OCI-LY3 (cell line): ENCODE measurements around the gene SCYGR1.

Source experiments
- H2AFZ ChIP-seq: fragments of 200-600, 300-600 bp; shearing (Covaris generic); 2 replicates; pipeline ENCODE4 v1.6.0; 2014; ENCODE audit warnings: antibody characterized with exemption, low read depth, low read length
- H3K27ac ChIP-seq: fragments of 200-600, 300-600 bp; sonication (generic); 2 replicates; pipeline ENCODE4 v1.5.1; 2014; ENCODE audit warnings: mild to moderate bottlenecking, low read length, moderate library complexity, mixed read lengths
- H3K27me3 ChIP-seq: fragments of 200-600, 300-600 bp; sonication (generic); 2 replicates; pipeline ENCODE4 v1.6.1; 2014; ENCODE audit warnings: low read depth, low read length, mixed read lengths
- H3K36me3 ChIP-seq: fragments of 200-600, 300-600 bp; sonication (generic); replicated peaks from 2 replicates; pipeline ENCODE3; 2014; ENCODE audit warnings: low read depth, low read length, mixed read lengths
- H3K4me1 ChIP-seq: fragments of 300-600, 200-600 bp; sonication (generic); 2 replicates; pipeline ENCODE4 v1.6.1; 2014; ENCODE audit warnings: low read length, mixed read lengths
- H3K4me2 ChIP-seq: fragments of 200-600, 300-600 bp; sonication (generic); 2 replicates; pipeline ENCODE4 v1.6.1; 2014; ENCODE audit warnings: low read length, mixed read lengths
- H3K4me3 ChIP-seq: fragments of 300-600, 200-600 bp; sonication (generic); 2 replicates; pipeline ENCODE4 v1.5.1; 2014; ENCODE audit warnings: antibody characterized with exemption, mild to moderate bottlenecking, low read length, moderate library complexity
- H3K79me2 ChIP-seq: fragments of 300-600, 200-600 bp; shearing (Covaris generic); 2 replicates; pipeline ENCODE4 v1.6.1; 2014; ENCODE audit warnings: mild to moderate bottlenecking, low read length, mixed read lengths
- H3K9ac ChIP-seq: fragments of 300-600, 200-600 bp; shearing (Covaris generic); 2 replicates; pipeline ENCODE4 v1.6.0; 2014; ENCODE audit warnings: mild to moderate bottlenecking, low read length, moderate library complexity
- H3K9me3 ChIP-seq: fragments of 200-600, 300-600 bp; shearing (Covaris generic); 2 replicates; pipeline ENCODE4 v1.6.1; 2014; ENCODE audit warnings: low read length, mixed read lengths; ENCODE audit not compliant: insufficient read depth
- H4K20me1 ChIP-seq: fragments of 200-600, 300-600 bp; sonication (generic); 2 replicates; pipeline ENCODE4 v1.6.1; 2016; ENCODE audit warnings: low read length, mixed read lengths; ENCODE audit not compliant: insufficient read depth
- EZH2phosphoT487 ChIP-seq: fragments of 200-600 bp; shearing (Covaris generic); IDR thresholded peaks from 2 replicates; pipeline ENCODE4 v1.6.1; 2018; ENCODE audit warnings: antibody characterized with exemption, mixed run types, low read depth
- TF ChIP-seq, protein P1 (sequence below): fragments of 200-600, 300-600 bp; sonication (generic); IDR thresholded peaks from 2 replicates; pipeline ENCODE4 v1.5.1; 2014; ENCODE audit warnings: antibody characterized with exemption, low read length, low read depth

SCYGR1 gene

GRCh38 chr2:227411990-227412350 is 24.2 kb upstream of the SCYGR1 start:
- TF ChIP-seq EZH2phosphoT487: no peak
- TF ChIP-seq, protein P1, sequence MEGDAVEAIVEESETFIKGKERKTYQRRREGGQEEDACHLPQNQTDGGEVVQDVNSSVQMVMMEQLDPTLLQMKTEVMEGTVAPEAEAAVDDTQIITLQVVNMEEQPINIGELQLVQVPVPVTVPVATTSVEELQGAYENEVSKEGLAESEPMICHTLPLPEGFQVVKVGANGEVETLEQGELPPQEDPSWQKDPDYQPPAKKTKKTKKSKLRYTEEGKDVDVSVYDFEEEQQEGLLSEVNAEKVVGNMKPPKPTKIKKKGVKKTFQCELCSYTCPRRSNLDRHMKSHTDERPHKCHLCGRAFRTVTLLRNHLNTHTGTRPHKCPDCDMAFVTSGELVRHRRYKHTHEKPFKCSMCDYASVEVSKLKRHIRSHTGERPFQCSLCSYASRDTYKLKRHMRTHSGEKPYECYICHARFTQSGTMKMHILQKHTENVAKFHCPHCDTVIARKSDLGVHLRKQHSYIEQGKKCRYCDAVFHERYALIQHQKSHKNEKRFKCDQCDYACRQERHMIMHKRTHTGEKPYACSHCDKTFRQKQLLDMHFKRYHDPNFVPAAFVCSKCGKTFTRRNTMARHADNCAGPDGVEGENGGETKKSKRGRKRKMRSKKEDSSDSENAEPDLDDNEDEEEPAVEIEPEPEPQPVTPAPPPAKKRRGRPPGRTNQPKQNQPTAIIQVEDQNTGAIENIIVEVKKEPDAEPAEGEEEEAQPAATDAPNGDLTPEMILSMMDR: no peak
- H3K9me3 ChIP-seq: no peaks in the 10 kb centered on the region
- H3K79me2 ChIP-seq: no peaks in the 10 kb centered on the region
- H3K36me3 ChIP-seq: no peaks in the 10 kb centered on the region
- peaks cover 42% of the 10 kb centered on the region for H3K4me1 ChIP-seq
- H3K9ac ChIP-seq: no peak overlapping the region
- no peaks in the 10 kb centered on the region for H3K27me3 ChIP-seq
- H3K27ac ChIP-seq: no peak overlapping the region
- H2AFZ ChIP-seq: no peak overlapping the region
- no peaks in the 10 kb centered on the region for H4K20me1 ChIP-seq
- no peak overlapping the region for H3K4me3 ChIP-seq
- no peak overlapping the region; the same call in 1 of the 2 replicates for H3K4me2 ChIP-seq

- no peaks in the 10 kb centered on the region for H3K79me2 ChIP-seq
- no peaks in the 10 kb centered on the region for H3K36me3 ChIP-seq
- H3K4me1 ChIP-seq: peaks cover 47% of the 10 kb centered on the region
- no peaks in the 10 kb centered on the region for H3K27me3 ChIP-seq
- no peak for TF ChIP-seq EZH2phosphoT487
- TF ChIP-seq, protein P1: no peak
- peak overlapping the region; percentile 53 for H3K4me2 ChIP-seq
- no peaks in the 10 kb centered on the region for H4K20me1 ChIP-seq
- no peak overlapping the region for H3K4me3 ChIP-seq
- H3K27ac ChIP-seq: peak overlapping the region; percentile 21; the same call in 1 of the 2 replicates
- H2AFZ ChIP-seq: no peak overlapping the region
- no peak overlapping the region for H3K9ac ChIP-seq
- H3K9me3 ChIP-seq: no peaks in the 10 kb centered on the region
Observed at GRCh38 chr2:227411320-227411989, 23.7 kb upstream of the SCYGR1 start.

DNA sequence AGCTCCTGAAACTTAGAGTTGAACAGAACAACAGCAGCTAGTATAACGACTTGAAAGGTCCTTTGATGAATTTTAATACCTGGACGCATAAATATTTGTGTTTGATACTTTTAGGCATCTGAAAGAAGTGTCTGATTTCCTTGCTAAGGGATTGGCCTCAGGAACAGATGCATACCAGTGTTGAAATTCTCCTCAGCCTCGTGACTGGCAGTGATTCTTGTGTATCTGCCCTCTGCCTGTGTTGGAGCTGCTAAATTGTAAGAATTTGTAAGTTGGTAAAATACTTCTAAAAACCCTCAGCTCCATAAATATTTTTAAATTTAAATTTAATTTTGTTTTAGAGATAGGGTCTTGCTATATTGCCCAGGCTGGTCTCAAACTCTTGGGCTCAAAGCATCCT is 22.4 kb upstream of the SCYGR1 start:
- no peaks in the 10 kb centered on the region for H3K27me3 ChIP-seq
- H3K4me2 ChIP-seq: no peak overlapping the region
- no peaks in the 10 kb centered on the region for H3K36me3 ChIP-seq
- H3K4me3 ChIP-seq: no peak overlapping the region
- no peak overlapping the region for H3K27ac ChIP-seq
- no peak overlapping the region for H3K9ac ChIP-seq
- H3K9me3 ChIP-seq: no peaks in the 10 kb centered on the region
- TF ChIP-seq, protein P1: no peak
- no peak for TF ChIP-seq EZH2phosphoT487
- no peaks in the 10 kb centered on the region for H3K79me2 ChIP-seq
- H2AFZ ChIP-seq: no peak overlapping the region
- peaks cover 46% of the 10 kb centered on the region for H3K4me1 ChIP-seq
- no peaks in the 10 kb centered on the region for H4K20me1 ChIP-seq

- Histone ChIP-seq H3K4me3 (no peak overlapping the region; the same call in 1 of the 2 replicates), H3K79me2 (no peaks in the 10 kb centered on the region), H3K36me3 (no peaks in the 10 kb centered on the region), H3K4me2 (peak overlapping the region; percentile 61), H4K20me1 (no peaks in the 10 kb centered on the region), H3K27me3 (no peaks in the 10 kb centered on the region), H2AFZ (peak overlapping the region; percentile 64; the same call in 1 of the 2 replicates), H3K27ac (no peak overlapping the region), H3K9me3 (no peaks in the 10 kb centered on the region), H3K4me1 (peaks cover 52% of the 10 kb centered on the region), H3K9ac (no peak overlapping the region)
- TF ChIP-seq, protein P1: peak; percentile 26
- no peak for TF ChIP-seq EZH2phosphoT487
Observed at GRCh38 chr2:227407591-227408151, 19.9 kb upstream of the SCYGR1 start.
